Measurements from ENCODE around the gene CDAN1.

Gene CDAN1

GRCh38 chr15:42674472-42674871 is 62.5 kb downstream of the CDAN1 start:
- DNase-seq (ENCODE audit: low read depth in 2 of 3, low spot score in 2 of 3), result no peak

Measured in activated CD8-positive, alpha-beta memory T cell treated with anti-CD3 and anti-CD28 coated beads for 48 hours (primary cell).